Measurements from ENCODE around the gene ALS2.

GRCh38 chr2:201813996-201814760, 33.4 kb upstream of the ALS2 start:
- TF ChIP-seq CTCF (conservative IDR thresholded peaks at IDR 0.05 in 1 of 2, IDR thresholded peaks at IDR 0.05 in 1 of 2; ENCODE audit: extremely low read depth in 1 of 2, insufficient read depth in 1 of 2, low read depth in 1 of 2, low read length in 2 of 2) (no peak), EZH2 (IDR thresholded peaks at IDR 0.05; ENCODE audit: borderline replicate concordance, low read length) (no peak)
